Psoas muscle (tissue), 8 donors: Measurements from ENCODE around the gene CEP162. TPM values are rescaled to one million over a fixed set of nuclear protein-coding genes. Genes with fewer than 3 reads are reported as not detected.

Experiments used
- ATAC-seq, 4 donors: fragments of 200-7000 bp; cut with Tn5 transposase; one replicate each; pipeline ENCODE4 v1.9.1; 2020; ENCODE audit warnings: moderate library complexity in 3 of 4, mild to moderate bottlenecking in 2 of 4
- DNase-seq, 2 donors: peaks; one replicate each; pipeline ENCODE4 v3.0.0-alpha.2; 2020
- H3K27ac ChIP-seq: fragments of 200-600 bp; one replicate; pipeline ENCODE4 v1.8.0; 2022
- H3K27me3 ChIP-seq, 3 donors: fragments of 200-600 bp in 1 of 3; one replicate each; pipeline versions ENCODE4 v1.6.1 to v1.8.0; 2013 to 2022; ENCODE audit warnings: low read length in 2 of 3, mild to moderate bottlenecking in 2 of 3, moderate library complexity in 1 of 3; ENCODE audit not compliant: insufficient read depth in 3 of 3
- H3K36me3 ChIP-seq, 2 donors: fragments of 200-600 bp in 1 of 2; one replicate each; pipeline versions ENCODE4 v1.6.1 to v1.8.0; 2013 to 2022; ENCODE audit warnings: low read depth in 1 of 2, mild to moderate bottlenecking in 1 of 2, moderate library complexity in 1 of 2; ENCODE audit not compliant: insufficient read depth in 1 of 2
- H3K4me1 ChIP-seq: fragments of 200-600 bp; one replicate; pipeline ENCODE4 v1.8.0; 2022
- H3K4me3 ChIP-seq: fragments of 200-600 bp; one replicate; pipeline ENCODE4 v1.8.0; 2022; ENCODE audit warnings: mild to moderate bottlenecking
- H3K9me3 ChIP-seq: fragments of 200-600 bp; one replicate; pipeline ENCODE4 v1.8.0; 2022
- WGBS, 3 donors: extraction: QIAGEN DNeasy Blood & Tissue Kit; methylation state at CpG; one replicate each; pipeline versions ENCODE4 v1.1.6 to v1.1.7; 2013; 5-methylcytosine and 5-hydroxymethylcytosine counted together
- intact Hi-C, 2 donors: fragments of 100-400 bp; cut with DNase I; formaldehyde crosslinking; loops; one replicate each; pipeline versions ENCODE4 v1.11.0 to v1.14.2; 2022
- polyA plus RNA-seq, 3 donors: library from polyadenylated mRNA; stranded (reverse); fragments of 200-250 nt; gene quantifications; one replicate each; pipeline ENCODE4 v1.2.3, GENCODE V29; 2013
- total RNA-seq, 4 donors: library from RNA; stranded (reverse); fragmentation: NEBNext Ultra II Directional in 2 of 4; extraction: Animal tissue kit (Norgen Biotek cat#: 25700) in 2 of 4; gene quantifications; one replicate each; pipeline versions ENCODE4 v1.2.1 to v1.2.4, GENCODE V29; 2021 to 2023
- TF ChIP-seq, protein P1 (sequence below): fragments of 200-600 bp; IDR thresholded peaks from one replicate; pipeline ENCODE4 v1.8.0; 2022; ENCODE audit warnings: antibody characterized with exemption
- donor health status: healthy with polysubstance abuse.
- donor health status: DM: no; HTN: no; CAD: no; lungs with moderate emphysema.
- donor health status: Bipolar disorder and iron deficiency.
- donor health status: healthy.
- donor health status: DM: yes; HTN: yes; CAD: no.
- donor health status: DM: no; HTN: no; CAD: no.
- donor health status: DM: no; HTN: no; CAD: no.
- donor health status: DM: yes; HTN: yes; CAD: no.

The CEP162 gene
- total and polyA plus RNA-seq, 7 donors: 1.5 to 4.0 (median 2.4) TPM

DNA sequence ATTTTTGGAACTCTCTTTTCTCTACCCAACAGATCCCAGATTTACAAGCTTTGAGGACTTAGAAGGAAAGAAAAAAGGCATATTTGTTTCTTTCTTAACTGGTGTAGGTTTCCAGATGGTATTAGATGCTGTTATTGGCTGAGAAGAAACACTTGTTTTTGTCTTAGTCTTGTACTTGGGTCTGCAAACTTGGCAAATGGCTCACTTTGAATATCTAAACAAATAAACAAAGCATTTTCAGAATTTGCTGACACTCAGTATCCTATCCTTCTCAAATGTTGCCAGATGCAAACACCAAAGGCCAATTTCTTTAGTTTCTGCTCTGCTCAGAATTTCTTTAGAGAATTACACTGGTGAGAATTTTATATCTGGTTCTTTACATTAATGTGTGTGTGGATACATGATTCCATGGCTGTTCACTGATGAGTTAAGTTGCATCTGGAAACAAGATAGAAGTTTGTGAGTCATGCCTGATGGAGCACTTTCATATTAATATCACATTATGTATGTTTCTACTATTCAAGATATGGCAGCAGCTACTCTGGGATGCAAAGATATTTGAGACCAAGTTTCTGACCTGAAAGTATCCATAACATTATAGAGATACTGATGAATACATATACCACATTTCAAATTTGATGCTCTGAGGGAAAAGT, 43.7 kb upstream of the CEP162 start:
- Histone ChIP-seq H3K4me3 (no peak overlapping the region), H3K27me3 (peaks cover 0 to 2% (median 0%) of the 10 kb centered on the region in 3 donors), H3K9me3 (no peaks in the 10 kb centered on the region), H3K27ac (no peak overlapping the region), H3K4me1 (no peaks in the 10 kb centered on the region), H3K36me3 (no peaks in the 10 kb centered on the region)
- ATAC-seq: no peak
- intact Hi-C loops: no loop called here
- no peak for DNase-seq
- TF ChIP-seq, protein P1, sequence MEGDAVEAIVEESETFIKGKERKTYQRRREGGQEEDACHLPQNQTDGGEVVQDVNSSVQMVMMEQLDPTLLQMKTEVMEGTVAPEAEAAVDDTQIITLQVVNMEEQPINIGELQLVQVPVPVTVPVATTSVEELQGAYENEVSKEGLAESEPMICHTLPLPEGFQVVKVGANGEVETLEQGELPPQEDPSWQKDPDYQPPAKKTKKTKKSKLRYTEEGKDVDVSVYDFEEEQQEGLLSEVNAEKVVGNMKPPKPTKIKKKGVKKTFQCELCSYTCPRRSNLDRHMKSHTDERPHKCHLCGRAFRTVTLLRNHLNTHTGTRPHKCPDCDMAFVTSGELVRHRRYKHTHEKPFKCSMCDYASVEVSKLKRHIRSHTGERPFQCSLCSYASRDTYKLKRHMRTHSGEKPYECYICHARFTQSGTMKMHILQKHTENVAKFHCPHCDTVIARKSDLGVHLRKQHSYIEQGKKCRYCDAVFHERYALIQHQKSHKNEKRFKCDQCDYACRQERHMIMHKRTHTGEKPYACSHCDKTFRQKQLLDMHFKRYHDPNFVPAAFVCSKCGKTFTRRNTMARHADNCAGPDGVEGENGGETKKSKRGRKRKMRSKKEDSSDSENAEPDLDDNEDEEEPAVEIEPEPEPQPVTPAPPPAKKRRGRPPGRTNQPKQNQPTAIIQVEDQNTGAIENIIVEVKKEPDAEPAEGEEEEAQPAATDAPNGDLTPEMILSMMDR: no peak

DNA sequence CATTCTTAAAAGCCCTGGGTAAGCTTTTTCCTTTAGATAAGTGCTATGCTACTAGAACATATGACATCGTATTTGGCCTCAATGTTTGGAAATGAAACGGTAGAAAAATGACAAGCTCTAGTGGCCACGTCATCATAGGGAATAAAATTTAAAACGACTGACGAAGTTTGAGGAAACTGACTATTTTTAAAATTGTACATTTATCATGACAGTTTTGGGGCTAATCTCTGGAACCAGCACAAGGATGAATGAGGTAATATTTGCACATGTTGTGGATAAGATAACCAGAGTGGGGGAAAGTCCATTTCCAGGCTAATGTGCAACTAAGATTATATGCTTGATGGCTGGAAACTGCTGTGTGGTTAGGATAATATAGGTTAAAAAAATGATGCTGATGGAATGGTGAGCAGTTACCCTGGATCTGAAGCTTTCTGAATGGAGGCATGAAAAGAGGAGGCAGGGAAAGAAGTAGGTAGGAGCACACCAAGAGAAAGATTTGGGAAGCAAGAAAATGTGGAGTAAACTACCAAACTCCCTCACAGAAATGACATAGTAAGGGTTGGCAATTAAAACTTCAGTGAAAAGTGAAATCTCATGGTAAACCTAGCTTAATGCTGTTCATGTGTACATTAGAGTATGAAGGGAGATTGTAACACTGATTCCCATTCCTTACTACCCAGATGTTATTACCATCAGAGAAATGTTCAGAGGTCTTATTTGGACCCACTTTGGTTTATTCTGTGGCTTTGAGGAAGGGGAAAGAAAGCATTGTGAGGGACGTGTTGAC, 42.7 kb upstream of the CEP162 start:
- ATAC-seq (no peak), DNase-seq (no peak)
- Histone ChIP-seq H3K9me3 (no peaks in the 10 kb centered on the region), H3K27ac (no peak overlapping the region), H3K36me3 (no peaks in the 10 kb centered on the region), H3K27me3 (peaks cover 0 to 2% (median 0%) of the 10 kb centered on the region in 3 donors), H3K4me1 (no peaks in the 10 kb centered on the region), H3K4me3 (no peak overlapping the region)
- WGBS, 3 donors: 30 to 50% (median 37%) methylated on average over 6 of the region's 6 CpGs
- TF ChIP-seq, protein P1: no peak
- intact Hi-C loops: no loop called here

DNA sequence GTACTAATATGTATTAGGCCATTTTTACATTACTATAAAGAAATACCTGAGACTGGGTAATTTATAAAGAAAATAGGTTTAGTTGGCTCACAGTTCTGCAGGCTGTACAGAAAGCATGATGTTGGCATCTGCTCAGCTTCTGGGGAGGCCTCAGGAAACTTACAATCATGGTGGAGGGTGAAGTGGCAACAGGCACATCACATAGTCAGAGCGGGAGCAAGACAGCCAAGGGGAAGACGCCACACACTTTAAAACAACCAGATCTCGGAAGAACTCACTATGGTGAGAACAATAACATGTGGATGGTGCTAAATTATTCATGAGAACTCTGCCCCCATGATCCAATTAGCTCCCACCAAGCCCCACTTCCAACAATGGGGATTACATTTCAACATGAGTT, 41.3 kb upstream of the CEP162 start:
- H3K36me3 ChIP-seq: no peaks in the 10 kb centered on the region
- DNase-seq (no peak), ATAC-seq (no peak)
- no peaks in the 10 kb centered on the region for H3K9me3 ChIP-seq
- WGBS, 3 donors: 89 to 90% (median 90%) methylated on average over 3 of the region's 3 CpGs
- intact Hi-C loops: no loop called here
- H3K27me3 ChIP-seq: peaks cover 0 to 2% (median 0%) of the 10 kb centered on the region in 3 donors
- no peak overlapping the region for H3K27ac ChIP-seq
- TF ChIP-seq, protein P1: no peak
- no peak overlapping the region for H3K4me3 ChIP-seq
- H3K4me1 ChIP-seq: no peaks in the 10 kb centered on the region

DNA sequence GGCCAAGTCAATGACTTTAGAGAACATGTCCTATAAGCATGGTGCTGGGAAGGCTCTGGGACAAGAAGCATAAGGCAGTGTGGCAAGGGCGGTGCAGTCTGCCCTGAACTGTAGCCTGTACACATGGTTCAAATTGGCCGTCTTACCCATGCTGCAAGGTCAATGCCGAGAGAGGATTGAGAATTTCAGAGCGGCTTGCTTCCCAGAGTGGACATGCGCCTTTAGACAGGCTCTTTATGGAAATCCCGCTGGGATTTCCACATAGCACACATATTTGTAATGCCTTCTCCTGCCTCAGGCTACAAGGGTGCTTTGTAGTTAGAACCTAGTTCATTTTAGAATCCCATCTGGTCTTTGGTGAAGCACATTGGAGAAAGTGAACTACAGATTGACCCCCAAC, 36.1 kb upstream of the CEP162 start:
- DNase-seq: no peak
- ATAC-seq: no peak
- Histone ChIP-seq H3K4me3 (no peak overlapping the region), H3K36me3 (no peaks in the 10 kb centered on the region), H3K4me1 (no peaks in the 10 kb centered on the region), H3K9me3 (no peaks in the 10 kb centered on the region), H3K27me3 (no peaks in the 10 kb centered on the region), H3K27ac (no peak overlapping the region)
- TF ChIP-seq, protein P1: no peak
- intact Hi-C loops: no loop called here
- 73 to 82% (median 77%) methylated on average over 6 of the region's 6 CpGs for WGBS, 3 donors
